Caco-2 (cell line): Measurements from ENCODE around the gene PABPN1. TPM values are rescaled to one million over a fixed set of nuclear protein-coding genes. Genes with fewer than 3 reads are reported as not detected.

Experiments
- BruUV-seq: library from RNA; stranded (reverse); fragments of 400-500 nt; replicated peaks from 2 replicates; lab custom pipeline; 2021; lab: Mats Ljungman, UMichigan
- CTCF ChIA-PET: fragments of 300-600 bp; sonication (Branson Sonifier 250); formaldehyde crosslinking; loops from one replicate; lab custom pipeline; 2022; ENCODE audit warnings: antibody characterized with exemption; lab: Charles Lee
- POLR2A ChIA-PET: fragments of 300-600 bp; sonication (Branson Sonifier 250); formaldehyde crosslinking; loops from one replicate; lab custom pipeline; 2022; ENCODE audit warnings: antibody characterized with exemption; lab: Charles Lee
- DNase-seq, 2 experiments: peaks; one replicate each; pipeline versions ENCODE4 v3.0.0 to v3.0.0-alpha.2; 2020 to 2022
- H3K27me3 ChIP-seq: replicated peaks from 2 replicates; pipeline ENCODE4 v1.6.0; 2011; ENCODE audit warnings: low read length; ENCODE audit not compliant: control insufficient read depth, insufficient read depth
- H3K36me3 ChIP-seq: 2 replicates; pipeline ENCODE4 v1.5.1; 2011; ENCODE audit warnings: low read length; ENCODE audit not compliant: control insufficient read depth, insufficient read depth
- H3K4me1 ChIP-seq: fragments of 250-450 bp; sonication (Bioruptor Pico); 2 replicates; pipeline ENCODE4 v1.5.1; 2020; ENCODE audit warnings: mild to moderate bottlenecking
- H3K4me3 ChIP-seq: 2 replicates; pipeline ENCODE4 v1.5.1; 2011; ENCODE audit warnings: low read depth, mild to moderate bottlenecking, control low read depth, low read length
- H3K9me3 ChIP-seq: fragments of 250-450 bp; sonication (Bioruptor Pico); 2 replicates; pipeline ENCODE4 v1.5.1; 2020; ENCODE audit warnings: mild to moderate bottlenecking, moderate library complexity
- H3K27ac Mint-ChIP-seq: one replicate; pipeline ENCODE4 v1.8.0; 2022; ENCODE audit warnings: mixed read lengths; ENCODE audit not compliant: unreplicated experiment
- H3K27me3 Mint-ChIP-seq: one replicate; pipeline ENCODE4 v1.8.0; 2022; ENCODE audit warnings: mixed read lengths; ENCODE audit not compliant: insufficient read depth, unreplicated experiment
- H3K36me3 Mint-ChIP-seq: one replicate; pipeline ENCODE4 v1.8.0; 2022; ENCODE audit warnings: mild to moderate bottlenecking, mixed read lengths; ENCODE audit not compliant: insufficient read depth, unreplicated experiment
- H3K4me1 Mint-ChIP-seq: one replicate; pipeline ENCODE4 v1.8.0; 2022; ENCODE audit warnings: low read depth, mixed read lengths; ENCODE audit not compliant: unreplicated experiment
- H3K4me3 Mint-ChIP-seq: one replicate; pipeline ENCODE4 v1.8.0; 2022; ENCODE audit warnings: mild to moderate bottlenecking, moderate library complexity, mixed read lengths; ENCODE audit not compliant: unreplicated experiment
- H3K9me3 Mint-ChIP-seq: one replicate; pipeline ENCODE4 v1.8.0; 2022; ENCODE audit warnings: mixed read lengths; ENCODE audit not compliant: unreplicated experiment
- CTCF ChIP-seq, 2 experiments: fragments of 200-600 bp in 1 of 2; IDR thresholded peaks; 1 replicate in 1 of 2; 2 replicates in 1 of 2; pipeline versions ENCODE4 v1.5.1 to v1.8.0; 2011 to 2022; ENCODE audit warnings: antibody characterized with exemption in 1 of 2, control low read depth in 1 of 2, inconsistent platforms in 1 of 2, low read depth in 1 of 2, low read length in 1 of 2, mild to moderate bottlenecking in 1 of 2, moderate library complexity in 1 of 2; ENCODE audit not compliant: insufficient read depth in 1 of 2, severe bottlenecking in 1 of 2, unreplicated experiment in 1 of 2
- intact Hi-C: fragments of 100-400 bp; cut with micrococcal nuclease; formaldehyde crosslinking; loops from one replicate; pipeline ENCODE4 v1.10.0; 2022; ENCODE audit not compliant: unreplicated experiment
- total RNA-seq: library from RNA; stranded (reverse); gene quantifications from 2 replicates; pipeline ENCODE4 v1.2.3, GENCODE V29; 2022

PABPN1 gene
- total RNA-seq, 1 experiment from 2014 or later: 202 TPM

- no peaks in the 10 kb centered on the region for H3K9me3 Mint-ChIP-seq
- H3K4me3 ChIP-seq: peak overlapping the region; percentile 32
- TSS peak; percentile 90 for BruUV-seq
- intact Hi-C loops: loop anchor here (5.0 kb wide), 2 partner anchors 147 to 713 kb away; partner anchors contain the start of gene NGDN
- POLR2A ChIA-PET: interaction anchor here (0.6 to 3.1 kb wide), 7 partner anchors 9 to 333 kb away, joined by 5 to 51 read pairs (median 12); partner anchors contain the start of genes ACIN1, BCL2L2, C14orf119 and HOMEZ
- DNase-seq: no peak
- peak overlapping the region; percentile 96 for H3K4me3 Mint-ChIP-seq
- H3K27me3 Mint-ChIP-seq: no peaks in the 10 kb centered on the region
- no peaks in the 10 kb centered on the region for H3K27me3 ChIP-seq
- H3K36me3 Mint-ChIP-seq: peaks cover 70% of the 10 kb centered on the region
- H3K27ac Mint-ChIP-seq: peak overlapping the region; percentile 96
- H3K4me1 Mint-ChIP-seq: peaks cover 17% of the 10 kb centered on the region
- no peaks in the 10 kb centered on the region for H3K9me3 ChIP-seq
- TF ChIP-seq CTCF (IDR thresholded peaks at IDR 0.05; ENCODE audit: insufficient read depth in 1 of 2, low read depth in 1 of 2, low read length in 1 of 2, severe bottlenecking in 1 of 2, unreplicated experiment in 1 of 2): no peak
- H3K4me1 ChIP-seq: peaks cover 10% of the 10 kb centered on the region
- H3K36me3 ChIP-seq: peaks cover 2% of the 10 kb centered on the region
- CTCF ChIA-PET: interaction anchor here (1.1 to 2.8 kb wide), 5 partner anchors 13 to 199 kb away, joined by 4 to 15 read pairs (median 6); partner anchors contain the start of gene HOMEZ
Measured at GRCh38 chr14:23319746-23320583, 1.3 kb upstream of the PABPN1 start.

- H3K9me3 Mint-ChIP-seq: no peaks in the 10 kb centered on the region
- no peak for TF ChIP-seq CTCF (IDR thresholded peaks at IDR 0.05; ENCODE audit: insufficient read depth in 1 of 2, low read depth in 1 of 2, low read length in 1 of 2, severe bottlenecking in 1 of 2, unreplicated experiment in 1 of 2)
- H3K4me1 Mint-ChIP-seq: peaks cover 17% of the 10 kb centered on the region
- intact Hi-C loops: loop anchor here (1.0 to 5.0 kb wide), 5 partner anchors 16 to 715 kb away; partner anchors contain the start of genes BCL2L2, HOMEZ and NGDN
- Histone ChIP-seq H3K4me1 (peaks cover 10% of the 10 kb centered on the region), H3K27me3 (no peaks in the 10 kb centered on the region), H3K9me3 (no peaks in the 10 kb centered on the region), H3K36me3 (peaks cover 2% of the 10 kb centered on the region), H3K4me3 (peak overlapping the region; percentile 94)
- H3K27ac Mint-ChIP-seq: peak overlapping the region; percentile 96
- H3K4me3 Mint-ChIP-seq: peak overlapping the region; percentile 96
- POLR2A ChIA-PET: interaction anchor here (0.6 to 3.1 kb wide), 16 partner anchors 9 to 841 kb away, joined by 3 to 51 read pairs (median 4); partner anchors contain the start of genes ACIN1, BCL2L2, C14orf119 and HOMEZ
- no TSS peak for BruUV-seq
- peaks cover 75% of the 10 kb centered on the region for H3K36me3 Mint-ChIP-seq
- DNase-seq: peak in 1 of 2 experiments; percentile 59
- H3K27me3 Mint-ChIP-seq: no peaks in the 10 kb centered on the region
- CTCF ChIA-PET: interaction anchor here (0.7 to 2.8 kb wide), 12 partner anchors 7 to 253 kb away, joined by 3 to 15 read pairs (median 5); partner anchors contain the start of genes ACIN1, BCL2L2, C14orf119 and HOMEZ
Measured at GRCh38 chr14:23321572-23322547, 603 bp downstream of the PABPN1 start.
